HG02852 (cell line): ENCODE measurements around the gene KISS1.

Experiments used
- ATAC-seq: cut with Tn5 transposase; IDR thresholded peaks from one replicate; pipeline ENCODE4 v1.9.1; 2021; ENCODE audit warnings: mild to moderate bottlenecking, moderate library complexity; ENCODE audit not compliant: unreplicated experiment

KISS1 gene

GRCh38 chr1:204162494-204163074, 33.7 kb downstream of the KISS1 start:
- ATAC-seq: no peak

- no peak for ATAC-seq
Observed at GRCh38 chr1:204161609-204162493, 34.4 kb downstream of the KISS1 start.

DNA sequence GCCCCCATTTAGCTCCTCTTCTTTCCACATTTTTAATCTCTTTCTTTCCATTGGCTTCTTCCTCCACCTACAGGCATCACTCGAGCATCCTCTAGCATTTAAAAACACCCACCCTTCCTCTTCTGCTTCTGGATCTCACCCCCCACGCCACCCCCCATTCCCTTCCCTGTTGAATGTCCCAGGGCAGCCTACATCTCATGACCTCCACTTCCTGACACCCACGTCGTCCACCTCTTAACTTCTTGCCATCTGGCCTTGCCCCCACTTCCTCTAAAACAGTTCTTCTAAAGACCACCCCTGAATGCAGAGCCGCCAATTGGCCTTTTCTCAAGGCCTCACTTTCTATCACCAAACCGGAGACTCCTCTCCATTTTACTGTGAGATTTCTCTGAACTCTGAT, 38.3 kb downstream of the KISS1 start:
- ATAC-seq: no peak

DNA sequence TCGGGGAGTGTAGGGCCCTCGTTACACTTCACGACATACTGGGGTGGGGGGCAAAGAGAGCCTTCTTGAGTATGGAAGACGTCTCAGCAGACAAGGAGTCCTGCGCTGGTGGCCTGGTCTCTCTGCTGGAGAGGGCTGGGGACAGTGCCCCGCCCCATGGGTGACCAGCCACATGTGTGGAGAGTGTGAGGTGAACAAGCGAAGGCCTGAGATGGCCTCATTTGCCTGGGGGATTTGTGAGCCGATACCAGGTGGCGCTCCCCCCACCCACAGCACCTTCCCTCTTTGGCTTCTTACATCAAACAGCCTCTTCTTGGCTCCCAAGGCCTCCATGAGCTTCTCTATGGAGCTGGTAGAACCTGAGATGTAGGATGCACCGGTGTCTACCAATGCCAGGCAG, 40.4 kb downstream of the KISS1 start:
- no peak for ATAC-seq

- no peak for ATAC-seq
Observed at GRCh38 chr1:204154568-204155255, 41.6 kb downstream of the KISS1 start.

DNA sequence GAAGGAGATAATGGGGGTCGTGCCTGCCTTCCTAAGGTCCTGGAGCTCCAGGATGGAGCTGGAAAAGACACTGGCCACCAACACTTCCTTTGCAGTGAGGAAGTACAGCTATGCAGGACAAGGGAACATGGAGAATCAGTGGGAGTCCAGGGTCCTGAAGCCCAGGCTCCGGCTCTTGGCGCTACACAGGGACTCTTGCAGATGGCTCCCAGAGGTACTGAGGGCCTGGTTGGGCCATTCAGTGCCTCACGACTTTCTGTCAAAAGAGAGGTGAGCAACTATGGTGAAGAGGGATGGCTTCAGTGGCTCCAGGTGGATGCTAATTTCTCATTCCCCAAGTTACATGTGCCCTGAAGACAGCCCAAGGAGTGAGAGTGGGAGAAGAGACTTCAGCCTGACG, 42.6 kb downstream of the KISS1 start:
- ATAC-seq: no peak

- ATAC-seq: no peak
Observed at GRCh38 chr1:204152310-204153044, 43.8 kb downstream of the KISS1 start.

DNA sequence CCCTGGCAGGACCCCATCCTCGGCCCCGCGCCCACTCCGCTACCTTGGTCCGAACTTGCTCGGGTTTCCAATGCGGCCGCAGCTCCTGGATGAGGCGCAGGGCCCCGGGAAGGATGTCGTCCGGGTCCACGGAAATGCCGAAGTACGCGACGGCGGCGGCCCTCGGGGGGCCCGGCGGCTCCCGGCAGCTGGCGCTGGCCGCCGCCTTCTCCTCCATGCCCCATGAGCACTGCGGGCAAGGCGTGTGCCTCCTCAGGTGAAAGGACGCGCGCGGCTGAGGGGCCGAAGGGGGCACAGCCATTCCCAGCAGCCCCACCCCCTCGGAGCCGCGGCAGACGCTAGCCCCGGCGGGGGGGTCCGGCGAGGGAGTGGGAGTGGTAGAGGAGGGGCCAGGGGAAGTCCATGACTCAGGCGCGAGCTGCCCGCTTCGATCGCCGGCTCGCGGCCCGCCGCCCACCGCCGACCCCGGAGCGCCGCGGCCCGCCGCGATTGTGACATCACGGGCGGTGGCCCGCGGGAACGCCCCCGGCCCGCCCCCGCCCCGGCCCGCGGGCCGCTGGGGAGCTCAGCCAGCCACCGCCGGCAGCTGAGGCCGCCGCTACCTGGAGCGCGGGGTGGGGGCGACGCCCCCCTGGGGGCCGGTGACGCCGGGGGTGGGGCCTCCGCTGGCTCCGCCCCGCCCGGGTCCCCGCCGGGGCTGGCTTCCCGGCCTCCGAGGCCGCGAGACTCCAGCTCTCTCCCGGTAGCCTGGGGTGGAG, 44.6 kb downstream of the KISS1 start, which contains the start of gene ETNK2:
Gene ETNK2, minus strand, starts transcription at position 493 of the 758 bp plus-strand sequence. Its CDS starts 192 bp downstream, at position 301.
- ATAC-seq: no peak

DNA sequence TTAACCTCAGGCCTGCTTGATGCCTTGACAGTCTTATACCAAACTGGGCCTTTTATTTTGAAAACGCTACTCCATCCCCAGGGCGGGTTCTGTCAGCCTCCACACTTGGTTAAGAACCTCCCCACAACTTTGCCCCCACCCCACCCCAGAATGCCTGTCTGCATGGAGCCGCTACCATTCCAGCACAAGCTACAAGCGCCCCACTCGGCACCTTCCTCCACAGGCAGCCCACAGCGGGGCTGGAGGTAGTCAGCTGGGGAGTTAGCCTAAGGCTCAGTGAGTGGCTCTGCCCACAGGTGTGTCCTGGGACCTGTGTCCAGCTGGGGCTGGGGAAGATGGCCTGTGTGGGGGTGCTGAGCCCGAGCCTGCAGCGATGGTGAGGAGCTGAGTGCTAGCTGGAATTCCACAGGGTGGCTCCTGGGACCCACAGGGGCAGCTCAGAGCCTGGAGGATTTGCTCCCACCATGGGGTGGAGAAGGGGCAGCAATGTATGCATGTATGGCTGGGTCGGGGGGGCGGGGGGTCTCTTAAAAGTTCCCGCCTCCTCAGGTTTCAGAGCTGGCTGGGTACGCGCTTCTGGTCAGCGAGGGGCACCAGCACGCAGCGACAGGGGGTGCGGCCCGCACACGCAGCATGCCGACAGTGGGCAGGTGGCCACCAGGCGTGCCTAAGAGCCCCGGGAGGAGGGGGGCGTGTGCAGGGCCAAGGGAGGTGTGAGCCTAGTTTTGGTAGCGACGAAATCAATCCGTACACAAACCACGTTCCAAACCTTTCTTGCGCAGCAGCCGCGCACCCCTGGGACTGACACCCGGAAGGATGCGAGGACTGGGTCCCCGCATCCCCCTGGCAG, 45.4 kb downstream of the KISS1 start:
- ATAC-seq: no peak

- no peak for ATAC-seq
Observed at GRCh38 chr1:204149635-204150565, 46.4 kb downstream of the KISS1 start.

- no peak for ATAC-seq
Observed at GRCh38 chr1:204149107-204149506, 47.2 kb downstream of the KISS1 start.

DNA sequence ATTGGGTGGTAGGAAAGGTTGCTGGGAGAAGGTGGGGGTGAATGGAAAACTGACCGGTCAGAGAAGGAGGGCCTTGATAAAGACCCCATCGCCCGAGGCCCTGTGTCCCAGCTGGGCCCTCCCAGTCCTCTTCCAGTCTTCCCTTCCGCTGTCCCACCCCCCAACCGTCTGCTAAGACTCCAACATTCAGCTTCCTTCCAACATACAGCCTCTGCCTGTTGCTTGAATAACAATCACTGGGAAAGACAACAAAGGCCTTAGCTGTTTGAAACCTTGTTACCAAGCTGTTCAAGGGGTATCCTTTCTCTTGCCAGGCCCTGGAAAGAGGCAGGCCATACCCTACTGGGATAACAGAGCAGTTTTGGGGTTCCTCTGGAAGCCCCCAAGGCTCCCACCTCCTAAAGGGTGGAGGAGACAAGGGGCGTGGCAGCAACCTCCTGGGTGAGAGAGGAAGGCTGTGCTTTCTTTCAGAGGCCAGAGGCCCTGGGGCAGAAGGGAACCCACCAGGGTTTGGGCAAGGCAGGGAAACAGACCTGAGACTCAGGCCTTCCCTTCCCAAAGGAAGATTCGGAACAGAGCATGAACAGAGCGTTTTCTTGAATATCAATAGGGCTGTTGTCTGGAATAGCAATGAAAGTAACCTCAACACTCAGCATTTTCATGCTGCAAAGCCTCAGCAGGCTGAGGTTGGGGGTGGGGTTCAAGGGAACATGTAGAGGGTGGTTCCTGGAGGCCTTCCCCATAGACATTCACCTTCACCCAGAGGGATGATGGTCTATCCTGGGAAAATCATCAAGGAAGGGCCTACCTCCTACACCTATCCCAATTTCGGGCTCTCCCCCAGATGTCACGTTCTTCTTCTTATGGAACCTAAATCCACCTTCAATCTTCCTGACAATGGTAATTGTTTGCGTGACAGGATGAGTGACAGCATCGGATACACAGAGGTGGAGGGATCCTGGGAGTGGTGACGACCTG, 48.6 kb downstream of the KISS1 start:
- ATAC-seq: no peak

DNA sequence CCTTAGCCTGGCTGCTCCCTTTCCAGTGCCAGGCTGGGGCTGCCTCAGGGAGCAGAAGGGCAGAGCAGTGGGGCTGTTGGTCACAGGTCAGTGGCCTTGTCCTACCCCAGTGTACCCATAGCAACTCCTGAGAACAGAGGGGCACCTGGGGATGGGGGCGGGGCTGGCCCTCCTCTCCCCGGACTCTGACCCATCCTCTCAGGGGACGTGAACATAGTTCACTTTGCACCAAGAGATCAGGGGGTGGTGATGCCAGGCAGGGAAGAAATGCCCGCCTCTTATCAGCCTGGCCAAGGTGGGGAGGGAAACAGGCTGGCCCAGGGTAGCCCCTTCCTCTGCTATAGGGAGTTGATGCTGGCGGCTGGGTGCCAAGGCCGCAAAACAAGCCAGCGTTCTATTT, 49.3 kb downstream of the KISS1 start:
- ATAC-seq: no peak

DNA sequence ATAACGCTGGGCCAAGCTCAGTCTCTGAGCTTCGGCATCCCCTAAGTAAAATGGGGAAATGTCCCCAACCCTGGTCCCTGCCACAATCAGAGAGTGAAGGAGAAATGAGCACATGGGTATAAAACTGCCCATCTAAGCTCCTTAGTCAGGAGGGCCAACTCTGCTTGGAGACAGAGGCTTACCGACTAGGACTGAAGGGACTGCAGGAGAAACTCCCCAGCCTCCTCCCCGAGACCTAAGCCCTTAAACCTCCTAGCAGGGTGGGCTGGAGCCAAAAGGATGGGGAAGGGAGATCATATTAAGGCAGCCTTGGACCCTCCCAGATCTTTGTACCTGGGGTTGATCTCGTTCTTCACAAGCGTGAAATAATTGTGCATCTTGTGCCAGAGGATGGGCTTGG, 50.0 kb downstream of the KISS1 start:
- ATAC-seq: no peak

- no peak for ATAC-seq
Observed at GRCh38 chr1:204145033-204145504, 51.2 kb downstream of the KISS1 start.

- ATAC-seq: no peak
Observed at GRCh38 chr1:204143276-204144041, 52.8 kb downstream of the KISS1 start.
